ENCODE measurements around the gene PPP1R12B.
"Not testable (repeated sequence)": the region's sequence is repeated elsewhere in the genome, so short reads cannot be mapped to it uniquely, and the experiment has no call there.

The PPP1R12B gene

DNA sequence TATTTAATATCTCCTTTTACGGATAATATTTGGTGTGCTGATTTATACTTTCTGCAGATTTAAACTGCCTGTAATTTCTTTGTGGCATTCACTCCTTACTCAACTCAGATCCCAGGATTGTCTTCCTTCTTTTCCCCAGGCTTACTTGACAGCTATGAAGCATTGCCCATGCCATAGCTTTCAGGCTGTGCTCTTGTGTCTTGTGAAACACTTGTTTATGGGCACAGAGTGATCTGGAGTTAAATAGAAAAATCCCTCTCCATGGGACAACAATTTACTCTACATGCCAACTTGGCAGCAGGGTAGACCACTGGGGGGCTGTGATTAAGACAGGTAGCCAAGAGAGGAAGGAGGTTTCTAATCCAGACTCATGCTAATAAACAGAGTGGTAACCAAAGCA lies 57.4 kb downstream of the PPP1R12B start:
- DNase-seq (ENCODE audit: low spot score) = no peak

DNA sequence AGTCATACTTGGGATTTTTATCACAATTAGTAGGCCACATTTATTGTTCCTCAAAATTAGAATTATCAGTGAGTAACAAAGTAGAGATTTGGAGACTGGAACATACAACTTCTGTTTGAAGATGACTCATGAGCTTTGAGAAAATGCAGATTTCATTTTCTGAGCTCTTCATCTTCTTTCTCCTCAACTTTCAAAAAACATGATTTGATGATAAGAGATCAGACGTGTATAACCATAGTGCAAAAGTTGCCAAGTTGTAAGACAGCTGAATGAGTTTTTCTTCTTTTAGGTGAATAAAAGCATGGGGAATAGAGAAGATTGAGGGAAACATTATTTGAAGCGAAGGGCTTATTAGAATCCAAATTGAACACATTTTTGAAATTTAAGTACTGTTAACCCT lies 58.4 kb downstream of the PPP1R12B start:
- not testable (repeated sequence) for DNase-seq (ENCODE audit: low spot score)

DNA sequence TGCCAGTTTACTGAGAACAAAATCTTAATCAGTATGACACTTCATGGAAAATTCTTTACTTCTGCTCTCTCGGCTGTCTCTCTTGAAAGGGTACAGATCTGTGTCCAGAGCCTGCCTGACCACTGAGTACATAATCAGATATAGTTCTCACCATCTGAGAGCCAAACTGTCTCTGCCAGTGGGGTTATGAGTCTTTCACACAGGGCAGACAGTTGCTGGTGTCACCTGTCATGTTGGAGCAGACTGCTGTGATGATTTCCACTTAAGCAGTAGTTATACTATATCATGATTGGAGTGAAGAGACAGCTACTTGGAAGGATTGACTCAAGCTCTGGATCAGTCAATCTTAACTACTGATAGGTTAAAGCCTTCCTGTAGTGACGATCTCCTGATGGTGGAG lies 58.9 kb downstream of the PPP1R12B start:
- DNase-seq (ENCODE audit: low spot score) = not testable (repeated sequence)

DNA sequence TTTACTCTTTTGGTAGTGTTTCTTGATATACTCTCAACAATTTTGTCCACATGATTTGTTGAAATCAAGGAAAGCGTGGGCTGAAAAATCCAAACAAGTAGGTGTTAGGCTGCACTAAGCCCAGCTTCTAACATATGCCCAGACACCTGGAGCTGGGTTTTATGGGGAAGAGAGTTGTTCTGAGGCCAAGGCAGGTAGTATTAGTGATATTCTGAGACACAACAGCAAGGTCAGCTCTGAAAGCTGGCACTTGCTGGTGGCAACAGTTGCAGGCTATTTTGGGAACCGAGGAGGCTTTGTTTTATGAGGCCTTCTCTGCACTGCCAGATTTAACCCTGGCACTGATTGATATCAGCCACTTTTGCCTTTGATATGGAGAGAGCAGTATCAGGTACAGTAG lies 61.8 kb downstream of the PPP1R12B start:
- DNase-seq (ENCODE audit: low spot score) = not testable (repeated sequence)

DNA sequence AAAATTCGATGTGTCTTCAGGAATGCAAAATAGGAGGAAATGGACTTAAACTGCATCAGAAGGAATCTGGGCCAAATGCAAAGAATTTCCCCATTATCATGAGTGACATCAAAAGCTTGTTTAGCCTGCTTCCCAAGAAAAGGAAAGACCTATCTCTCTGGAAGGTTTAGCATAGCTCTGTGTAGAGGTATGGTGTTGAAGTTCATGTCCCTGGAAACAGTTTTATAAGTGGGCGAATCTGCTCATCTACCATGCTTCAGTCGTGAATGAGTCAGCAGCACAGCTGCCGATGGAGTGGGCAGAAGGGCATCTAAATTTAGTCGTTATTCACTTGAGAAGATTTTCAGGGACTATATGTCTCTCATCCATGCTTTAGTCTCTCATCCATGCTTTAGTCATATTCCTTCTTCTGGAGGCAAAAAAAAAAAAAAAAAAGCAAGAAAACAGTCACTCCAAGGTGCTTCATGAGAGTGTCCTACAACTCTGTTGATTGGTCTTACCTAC lies 62.4 kb downstream of the PPP1R12B start:
- not testable (repeated sequence) for DNase-seq (ENCODE audit: low spot score)

DNA sequence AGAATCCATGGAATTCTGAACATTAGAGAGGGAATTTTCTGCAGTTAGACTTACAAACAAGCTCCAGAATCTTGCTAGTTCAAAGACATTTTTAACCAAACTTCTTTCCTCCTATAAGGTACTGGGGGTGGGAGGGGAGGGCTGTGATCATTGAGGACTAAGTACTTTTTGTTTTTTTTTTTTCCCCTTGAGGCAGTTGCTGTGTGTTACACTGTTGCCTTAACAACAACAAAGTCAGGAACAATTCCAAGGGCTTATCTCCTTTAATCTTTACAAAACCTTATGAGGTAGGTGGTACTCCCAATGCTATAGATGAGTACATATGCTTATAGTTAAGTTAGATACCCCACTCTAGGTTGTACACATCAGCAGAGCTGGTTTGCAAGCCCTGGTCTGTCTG lies 62.9 kb downstream of the PPP1R12B start:
- no peak for DNase-seq (ENCODE audit: low spot score)

DNA sequence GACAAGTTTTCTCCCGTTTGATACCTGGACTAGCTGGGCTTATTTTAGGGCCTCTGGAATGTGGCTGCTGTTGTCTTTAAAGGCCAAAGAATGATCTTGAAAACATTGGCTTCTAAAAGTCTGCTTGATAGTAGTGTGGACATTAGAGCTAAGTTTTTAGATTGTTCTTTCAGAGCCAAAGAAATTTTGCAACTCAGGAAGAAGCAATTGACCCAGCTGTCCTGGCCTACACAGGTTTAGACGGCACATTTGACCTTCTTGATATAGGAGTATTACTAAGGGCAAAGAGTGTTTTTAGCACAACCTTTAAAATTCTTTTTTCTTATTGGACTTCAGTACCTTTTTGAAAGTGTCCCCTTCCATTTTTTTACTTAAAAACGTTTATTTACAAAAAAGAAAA lies 63.9 kb downstream of the PPP1R12B start:
- not testable (repeated sequence) for DNase-seq (ENCODE audit: low spot score)

DNA sequence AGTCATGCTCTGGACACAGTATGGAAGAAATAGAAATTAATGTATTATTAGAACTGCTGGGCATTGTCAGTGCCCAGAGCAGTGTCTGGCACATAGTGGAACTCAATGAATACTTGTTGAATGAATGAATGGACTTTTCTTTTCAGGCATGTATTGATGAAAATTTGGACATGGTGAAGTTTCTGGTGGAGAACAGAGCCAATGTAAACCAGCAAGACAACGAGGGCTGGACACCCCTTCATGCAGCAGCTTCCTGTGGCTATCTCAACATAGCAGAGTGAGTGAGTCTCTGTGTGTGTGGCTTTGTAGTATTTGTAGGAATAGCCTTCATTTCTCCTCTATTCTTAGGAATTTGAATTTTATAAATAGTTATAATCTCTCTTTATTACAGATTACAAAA lies 68.1 kb downstream of the PPP1R12B start:
- no peak for DNase-seq (ENCODE audit: low spot score)

DNA sequence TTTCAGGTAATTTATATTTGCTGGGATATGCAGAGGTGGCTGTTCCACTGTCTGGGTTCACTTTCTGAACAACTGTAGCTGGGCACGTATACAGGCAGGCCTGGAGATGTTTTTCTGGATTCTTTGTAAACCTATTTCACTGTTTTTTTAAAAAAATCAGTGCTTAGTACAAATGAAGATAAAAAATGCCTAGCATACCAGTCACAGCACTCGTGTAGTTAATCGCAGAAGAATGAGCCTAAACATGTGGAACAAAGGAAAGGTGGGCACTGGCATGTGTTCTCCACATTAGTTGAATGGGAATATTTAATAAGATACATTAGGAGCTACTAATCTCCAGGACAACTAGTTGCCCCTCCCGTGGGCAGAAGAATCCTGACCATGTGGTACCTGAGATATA lies 68.6 kb downstream of the PPP1R12B start:
- not testable (repeated sequence) for DNase-seq (ENCODE audit: low spot score)

DNA sequence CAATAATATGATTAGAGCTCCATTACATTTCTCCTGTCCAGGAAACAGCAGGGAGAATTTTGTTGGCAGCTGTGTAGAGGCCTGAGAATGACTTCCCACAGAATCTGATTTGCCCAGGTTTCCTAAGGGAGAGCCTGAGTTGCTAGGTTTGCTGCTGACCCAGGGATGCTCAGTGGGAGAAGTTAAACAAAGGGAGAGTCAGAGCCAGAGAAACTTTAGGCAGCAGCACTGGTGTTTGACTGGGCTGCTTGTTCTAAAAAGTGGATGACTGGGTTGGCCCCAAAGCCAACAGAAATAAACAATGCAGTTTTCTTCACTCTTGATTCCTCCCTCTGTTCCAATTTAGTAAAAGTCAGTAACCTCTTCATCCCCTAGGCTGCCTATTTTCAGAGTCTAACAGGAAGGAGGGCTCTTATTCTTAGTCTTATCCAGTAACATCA lies 69.3 kb downstream of the PPP1R12B start:
- not testable (repeated sequence) for DNase-seq (ENCODE audit: low spot score)

DNA sequence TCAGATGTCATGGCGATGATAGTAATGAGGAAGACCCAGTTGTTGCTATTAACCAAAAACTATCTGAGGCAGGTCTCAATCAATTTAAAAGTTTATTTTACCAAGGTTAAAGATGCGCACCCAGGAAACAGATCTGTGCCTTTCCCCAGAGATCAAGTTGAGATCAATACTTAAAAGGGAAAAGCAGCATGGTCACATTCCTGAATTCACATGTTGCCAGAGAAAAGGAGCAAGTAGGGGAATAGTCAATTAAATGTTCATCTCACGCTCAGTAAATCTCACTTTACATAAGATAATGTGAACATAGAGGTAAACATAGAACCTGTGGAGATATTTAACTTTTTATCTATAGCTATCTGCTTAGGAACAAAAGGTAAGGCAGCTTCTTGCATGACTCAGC lies 71.2 kb downstream of the PPP1R12B start:
- not testable (repeated sequence) for DNase-seq (ENCODE audit: low spot score)

DNA sequence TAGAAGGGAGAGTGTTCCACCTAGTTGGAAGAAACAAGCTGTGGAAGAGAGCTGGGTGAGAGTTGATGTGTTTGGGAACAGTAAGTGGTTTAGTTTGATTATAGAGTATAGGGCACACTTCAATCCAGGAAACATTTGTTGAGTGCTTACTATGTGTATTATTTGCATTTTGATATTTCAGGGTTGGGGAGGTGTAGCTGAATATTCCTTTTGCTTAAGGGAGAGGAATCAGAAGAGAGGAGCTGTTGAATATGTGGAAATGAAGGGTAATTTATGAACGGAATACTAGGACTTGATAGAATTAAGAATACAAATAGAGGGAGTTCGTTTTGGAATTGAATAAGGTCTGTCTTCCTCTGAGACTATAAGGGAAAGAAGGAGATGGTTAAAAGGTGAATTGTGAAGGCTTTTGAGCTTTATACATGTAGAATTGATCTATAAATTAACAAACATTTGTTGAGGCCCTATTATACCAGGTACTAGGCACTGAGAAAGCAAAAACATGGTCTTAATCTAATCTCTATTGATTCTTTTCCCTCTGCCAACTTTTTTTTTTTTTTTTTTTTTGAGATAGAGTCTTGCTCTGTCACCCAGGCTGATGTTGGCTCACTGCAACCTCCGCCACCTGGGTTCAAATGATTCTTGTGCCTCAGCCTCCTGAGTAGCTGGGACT lies 72.1 kb downstream of the PPP1R12B start:
- not testable (repeated sequence) for DNase-seq (ENCODE audit: low spot score)

DNA sequence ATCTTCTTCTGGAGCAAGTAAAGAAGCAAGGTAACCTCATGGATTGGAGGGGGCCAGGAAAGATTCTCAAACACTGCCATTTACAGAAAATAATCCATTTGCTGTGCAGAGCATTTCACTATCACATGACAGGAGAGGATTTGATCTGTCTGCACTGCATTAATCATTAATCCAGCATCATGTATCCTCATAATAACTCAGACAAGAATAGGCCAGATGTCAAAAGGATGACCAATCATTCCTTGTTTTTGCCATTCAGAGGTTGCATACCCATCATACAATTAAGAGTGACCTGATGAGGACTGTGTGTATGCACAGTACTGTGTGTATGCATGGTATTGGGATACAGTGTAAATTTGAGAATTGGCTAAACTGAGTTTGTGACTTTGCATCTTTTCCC lies 74.2 kb downstream of the PPP1R12B start:
- not testable (repeated sequence) for DNase-seq (ENCODE audit: low spot score)

DNA sequence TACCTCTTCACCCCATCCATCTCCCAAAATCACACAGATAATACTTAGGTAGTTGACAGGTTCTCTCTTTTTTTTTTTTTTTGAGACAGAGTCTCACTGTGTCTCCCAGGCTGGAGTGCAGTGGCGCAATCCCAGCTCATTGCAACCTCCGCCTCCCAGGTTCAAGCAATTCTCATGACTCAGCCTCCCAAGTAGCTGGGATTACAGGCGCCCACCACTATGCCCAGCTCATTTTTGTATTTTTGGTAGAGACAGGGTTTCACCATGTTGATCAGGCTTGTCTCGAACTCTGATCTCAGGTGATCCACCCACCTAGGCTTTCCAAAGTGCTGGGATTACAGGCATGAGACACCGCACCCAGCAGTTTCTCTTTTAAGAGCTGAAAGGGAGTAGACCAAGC lies 75.8 kb downstream of the PPP1R12B start:
- DNase-seq (ENCODE audit: low spot score) = not testable (repeated sequence)

DNA sequence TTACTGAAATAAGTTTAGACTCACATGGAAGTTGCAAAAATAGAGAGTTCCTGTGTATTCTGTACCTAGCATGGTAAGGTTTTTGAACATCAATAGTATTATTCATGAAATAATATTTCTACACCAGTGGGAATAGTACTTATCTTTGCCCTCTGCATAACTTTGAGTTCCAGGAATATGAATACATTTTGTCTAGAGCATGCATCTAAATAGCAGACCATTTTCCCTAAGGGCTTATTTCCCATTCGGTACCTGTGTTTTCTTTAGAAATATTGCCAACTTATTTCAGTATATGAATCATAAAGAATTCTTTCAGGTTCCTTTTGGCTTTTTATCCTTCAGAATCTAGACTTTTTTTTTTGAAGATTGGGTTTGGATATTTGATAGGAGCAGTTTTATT lies 81.6 kb downstream of the PPP1R12B start:
- DNase-seq (ENCODE audit: low spot score) = not testable (repeated sequence)

DNA sequence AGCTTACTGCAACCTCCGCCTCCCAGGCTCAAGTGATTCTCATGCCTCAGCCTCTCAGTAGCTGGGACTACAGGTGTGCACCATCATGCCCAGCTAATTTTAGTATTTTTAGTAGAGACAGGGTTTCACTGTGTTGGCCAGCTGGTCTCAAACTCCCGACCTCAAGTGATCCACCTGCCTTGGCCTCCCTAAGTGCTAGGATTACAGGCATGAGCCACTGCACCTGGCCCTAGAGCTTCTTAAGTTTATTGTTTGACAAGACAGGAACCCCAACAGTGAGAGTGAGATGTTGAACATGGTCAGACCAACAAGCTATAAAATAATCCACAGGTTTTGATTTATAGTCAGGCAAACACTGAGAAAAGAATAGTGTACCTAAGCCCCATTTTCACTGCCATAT lies 83.8 kb downstream of the PPP1R12B start:
- DNase-seq (ENCODE audit: low spot score) = not testable (repeated sequence)

DNA sequence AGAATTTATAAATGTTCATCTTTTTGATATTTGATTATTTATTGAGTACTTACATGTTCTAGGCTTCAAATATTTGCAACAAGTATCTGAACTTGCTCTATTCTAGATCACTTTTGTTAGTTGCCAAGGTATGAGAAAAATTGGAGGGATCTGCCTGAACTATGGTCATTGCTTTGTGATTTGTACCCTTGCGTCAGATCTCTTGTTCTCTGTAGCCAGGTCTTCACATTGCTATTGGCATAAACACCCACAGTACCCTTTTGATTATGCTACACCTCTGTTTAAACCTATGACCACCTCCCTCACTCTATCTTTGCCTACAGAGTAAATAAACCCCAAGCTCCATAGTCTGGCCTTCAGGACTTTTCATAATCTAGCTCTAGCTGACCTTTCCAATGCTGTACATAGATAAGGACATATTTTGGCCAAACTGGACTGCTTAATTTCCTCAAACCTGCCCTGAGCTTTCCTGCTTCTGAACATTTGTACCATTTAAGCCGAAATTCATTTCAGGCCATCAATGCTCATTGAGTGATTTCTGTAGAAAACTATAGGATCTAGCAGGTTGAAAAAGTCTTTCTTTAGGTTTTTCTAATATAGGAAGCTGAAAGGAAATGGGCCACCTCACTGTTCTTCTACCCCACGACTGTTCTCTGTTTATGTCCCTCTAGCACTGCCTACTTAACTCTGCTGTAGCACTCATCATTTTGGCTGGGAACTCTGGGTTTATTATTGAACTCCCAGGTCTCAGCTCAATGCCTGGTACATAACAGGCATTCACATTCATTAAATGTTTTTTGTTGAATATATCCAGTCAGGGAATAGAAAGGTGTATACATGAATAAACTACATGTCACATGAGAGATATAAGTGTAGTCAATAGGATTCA lies 84.9 kb downstream of the PPP1R12B start:
- DNase-seq (ENCODE audit: low spot score) = no peak

DNA sequence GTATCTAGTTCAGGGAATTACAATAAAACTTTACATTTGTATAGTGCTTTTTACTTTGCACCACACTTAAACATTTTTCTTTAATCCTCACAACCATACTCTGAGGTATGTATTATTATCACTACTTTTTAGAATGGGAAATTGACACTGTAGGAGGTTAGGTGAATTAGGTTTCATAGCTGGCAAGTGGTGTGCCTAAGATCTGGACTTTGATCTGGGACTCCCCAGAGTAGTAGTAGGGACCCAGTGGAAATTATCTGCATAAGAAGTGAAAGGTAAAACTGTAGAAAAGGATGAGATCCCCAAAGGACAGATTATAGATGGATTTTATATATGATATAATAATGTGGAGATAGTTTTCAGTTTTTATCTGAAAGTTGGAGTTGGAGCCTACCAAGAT lies 85.6 kb downstream of the PPP1R12B start:
- DNase-seq (ENCODE audit: low spot score) = no peak

DNA sequence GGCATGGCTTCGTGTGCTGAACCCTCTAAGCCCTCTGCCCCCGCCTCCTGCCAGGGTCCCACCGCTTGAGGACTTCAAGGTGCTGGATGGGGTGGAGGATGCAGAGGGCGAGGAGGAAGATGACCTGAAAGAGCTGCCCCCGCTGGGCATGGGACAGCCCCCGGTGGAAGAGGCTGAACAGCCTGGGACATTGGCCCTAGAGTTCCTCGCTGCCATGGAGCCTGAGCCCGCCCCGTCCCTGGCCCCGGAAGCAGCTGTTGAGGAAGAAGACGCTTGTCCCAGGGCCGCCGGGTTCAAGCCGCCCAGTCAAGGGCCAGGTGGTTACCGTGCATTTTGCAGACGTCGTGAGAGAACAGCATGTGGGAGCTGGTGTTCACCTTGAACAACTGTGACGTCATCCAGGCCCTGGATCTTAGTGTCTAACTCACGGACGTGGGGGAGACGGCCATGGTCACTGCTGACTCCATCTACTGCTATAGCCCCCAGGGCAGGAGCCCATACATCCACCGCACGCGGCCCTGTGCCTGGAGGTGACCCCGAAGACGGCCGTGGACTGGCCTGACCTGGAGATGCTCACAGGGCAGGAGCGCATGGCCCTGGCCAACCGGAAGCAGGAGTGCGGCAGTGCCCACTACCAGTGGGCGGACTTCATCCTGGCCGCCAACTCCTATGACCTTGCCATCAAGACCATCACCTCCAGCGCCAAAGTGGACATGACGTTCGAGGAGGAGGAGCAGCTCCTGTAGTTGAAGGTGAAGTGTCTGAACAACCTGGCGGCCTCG lies 90.1 kb downstream of the PPP1R12B start:
- no peak for DNase-seq (ENCODE audit: low spot score)

DNA sequence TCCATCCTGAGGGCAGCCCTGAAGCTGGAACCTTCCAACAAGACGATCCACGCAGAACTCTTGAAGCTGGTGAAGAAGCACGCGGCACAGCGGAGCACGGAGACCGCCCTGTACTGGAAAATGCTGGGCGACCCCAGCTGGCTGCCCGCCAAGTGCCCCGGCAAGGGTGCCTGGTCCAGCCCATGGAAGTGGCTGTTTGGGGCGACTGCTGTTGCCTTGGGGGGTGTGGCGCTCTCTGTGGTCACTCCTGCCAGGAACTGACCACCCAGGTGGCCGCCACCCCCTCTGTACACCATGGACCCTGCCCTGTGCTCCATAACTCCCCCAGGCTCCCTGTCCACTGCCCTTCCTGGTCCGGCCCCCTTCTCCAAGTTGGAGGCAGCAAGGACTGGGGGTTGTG lies 90.8 kb downstream of the PPP1R12B start:
- DNase-seq (ENCODE audit: low spot score) = no peak

DNA sequence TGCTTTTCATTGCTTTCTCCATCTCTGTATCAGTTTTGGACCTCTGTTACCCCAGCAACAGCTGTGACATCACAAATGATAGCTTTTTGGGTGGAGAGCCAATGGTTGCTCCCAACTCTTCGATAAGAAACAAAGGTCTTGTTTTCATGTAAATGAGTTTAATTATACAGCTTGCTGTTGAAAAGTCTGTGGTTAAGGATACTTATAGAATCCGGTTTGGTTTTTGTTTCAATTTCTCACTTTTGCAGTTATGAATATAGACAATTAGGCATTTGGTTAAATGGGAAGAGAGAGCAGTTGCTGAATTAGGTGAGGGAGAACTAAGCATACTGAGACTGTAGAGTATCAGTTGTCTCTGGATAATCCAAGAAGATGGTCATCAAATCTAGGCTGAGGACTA lies 99.6 kb downstream of the PPP1R12B start:
- DNase-seq (ENCODE audit: low spot score) = not testable (repeated sequence)

DNA sequence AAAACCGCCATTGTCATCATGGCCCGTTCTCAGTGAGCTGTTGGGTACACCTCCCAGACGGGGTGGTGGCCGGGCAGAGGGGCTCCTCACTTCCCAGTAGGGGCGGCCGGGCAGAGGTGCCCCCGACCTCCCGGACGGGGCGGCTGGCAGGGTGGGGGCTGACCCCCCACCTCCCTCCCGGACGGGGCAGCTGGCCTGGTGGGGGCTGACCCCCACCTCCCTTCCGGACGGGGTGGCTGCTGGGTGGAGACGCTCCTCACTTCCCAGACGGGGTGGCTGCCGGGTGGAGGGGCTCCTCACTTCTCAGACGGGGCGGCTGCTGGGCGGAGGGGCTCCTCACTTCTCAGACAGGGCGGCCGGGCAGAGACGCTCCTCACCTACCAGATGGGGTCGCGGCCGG lies 103.1 kb downstream of the PPP1R12B start:
- DNase-seq (ENCODE audit: low spot score) = not testable (repeated sequence)

All from hepatic stellate cell (primary cell).